ENCODE data around the gene KASH5. TPM values are rescaled to one million over a fixed set of nuclear protein-coding genes. Genes with fewer than 3 reads are reported as not detected.

Gene KASH5
- total RNA-seq, 2 experiments from 2014 or later = 0.96 to 1.2 TPM

DNA sequence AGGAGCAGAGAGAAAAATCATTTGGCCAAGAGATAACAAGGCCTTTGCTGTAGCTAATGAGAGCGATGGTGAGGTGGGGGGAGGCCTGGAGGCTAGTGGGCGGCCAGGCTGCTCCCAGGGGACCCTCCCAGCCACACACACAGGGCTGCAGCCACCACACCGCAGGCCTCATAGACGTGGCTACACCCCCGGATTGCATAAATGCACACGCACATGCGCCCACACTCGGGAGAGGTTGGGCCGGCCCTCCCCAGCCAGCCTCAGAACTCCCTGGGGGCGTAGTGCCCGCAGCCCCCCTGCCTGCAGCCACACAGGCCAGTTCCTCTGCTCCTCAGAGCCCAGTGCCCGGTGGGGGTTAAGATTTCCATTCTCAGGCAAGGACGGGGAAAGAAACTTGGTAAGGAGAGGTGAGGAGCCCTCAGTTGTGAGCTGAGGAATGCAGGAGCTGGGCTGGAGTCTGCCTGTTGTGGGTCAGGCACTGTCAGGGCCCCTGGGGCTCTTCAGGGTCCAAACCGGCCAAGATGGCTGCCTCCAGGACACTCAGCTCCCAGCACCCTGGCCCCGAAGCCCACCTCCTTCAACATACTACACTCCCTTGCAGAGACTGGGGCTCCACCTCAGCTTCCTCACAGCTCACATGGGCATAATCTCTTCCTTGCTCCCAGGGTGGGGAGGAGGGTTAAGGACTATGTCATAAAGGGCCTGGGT is 27.2 kb downstream of the KASH5 start:
- Mint-ChIP-seq H3K27me3 (peaks cover 11% of the 10 kb centered on the region), H3K27ac (no peak overlapping the region), H3K4me1 (peaks cover 19% of the 10 kb centered on the region), H3K9me3 (ENCODE audit: low read depth) (no peaks in the 10 kb centered on the region), H3K36me3 (ENCODE audit: low read depth) (no peaks in the 10 kb centered on the region), H3K4me3 (no peak overlapping the region)
- intact Hi-C loops (cut with DNase I, micrococcal nuclease) = no loop called here
- CTCF ChIA-PET = interaction anchor here (1.0 kb wide), 1 partner anchor 9 kb away, joined by 3 read pairs; no protein-coding TSS in a partner anchor
- ATAC-seq = no peak
- DNase-seq = no peak
- POLR2A ChIA-PET = no interaction called here

DNA sequence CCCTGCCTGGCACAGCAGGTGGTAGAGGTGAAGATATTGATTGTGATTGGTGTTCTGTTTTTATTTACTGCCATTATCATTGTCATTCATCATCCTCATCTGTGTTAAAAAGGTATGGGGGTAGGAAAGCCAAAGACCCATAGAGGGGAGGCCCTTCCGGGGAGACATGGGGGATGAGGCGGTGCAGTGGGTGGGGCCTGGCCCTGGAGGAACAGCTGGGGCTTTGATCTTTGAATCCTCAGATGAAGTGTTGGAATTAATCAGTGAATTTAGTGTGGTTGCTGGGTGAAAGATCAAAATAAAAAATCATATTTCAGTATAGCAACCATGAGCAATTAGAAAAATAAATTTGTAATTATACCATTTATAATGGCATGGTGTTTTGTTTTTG is 27.8 kb downstream of the KASH5 start:
- no peaks in the 10 kb centered on the region for H3K36me3 Mint-ChIP-seq (ENCODE audit: low read depth)
- H3K27me3 Mint-ChIP-seq = peaks cover 16% of the 10 kb centered on the region
- DNase-seq (no peak), ATAC-seq (no peak)
- H3K4me1 Mint-ChIP-seq = peaks cover 21% of the 10 kb centered on the region
- POLR2A ChIA-PET = no interaction called here
- H3K9me3 Mint-ChIP-seq (ENCODE audit: low read depth) = no peaks in the 10 kb centered on the region
- CTCF ChIA-PET = interaction anchor here (1.0 kb wide), 1 partner anchor 8 kb away, joined by 3 read pairs; no protein-coding TSS in a partner anchor
- intact Hi-C loops (cut with DNase I, micrococcal nuclease) = no loop called here
- no peak overlapping the region for H3K4me3 Mint-ChIP-seq
- no peak overlapping the region for H3K27ac Mint-ChIP-seq

DNA sequence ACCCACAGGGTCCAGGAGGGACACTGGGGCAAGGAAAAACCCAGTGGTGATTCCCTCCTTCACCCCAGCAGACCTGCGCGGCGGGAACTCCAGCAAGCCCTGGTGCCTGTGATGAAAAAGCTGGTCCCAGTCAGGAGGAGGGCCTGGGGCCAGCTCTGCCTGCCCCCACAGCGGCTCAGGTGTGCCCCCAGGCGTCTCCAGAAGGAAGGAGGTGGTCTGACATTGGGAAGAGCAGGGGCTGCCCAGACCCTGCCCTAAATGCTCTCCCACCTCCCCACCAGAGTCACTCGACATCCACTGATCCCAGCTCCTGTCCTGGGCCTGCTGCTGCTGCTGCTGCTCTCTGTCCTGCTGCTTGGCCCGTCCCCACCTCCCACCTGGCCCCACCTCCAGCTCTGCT is 29.0 kb downstream of the KASH5 start:
- Mint-ChIP-seq H3K27ac (no peak overlapping the region), H3K27me3 (peaks cover 29% of the 10 kb centered on the region), H3K4me1 (peaks cover 18% of the 10 kb centered on the region), H3K9me3 (ENCODE audit: low read depth) (no peaks in the 10 kb centered on the region), H3K4me3 (no peak overlapping the region), H3K36me3 (ENCODE audit: low read depth) (no peaks in the 10 kb centered on the region)
- ATAC-seq (no peak), DNase-seq (no peak)
- intact Hi-C loops (cut with DNase I, micrococcal nuclease) = no loop called here
- ChIA-PET POLR2A (no interaction called here), CTCF (interaction anchor here (0.9 to 1.1 kb wide), 2 partner anchors 10 to 35 kb away, joined by 3 to 5 read pairs; partner anchors contain the start of gene PIH1D1)

DNA sequence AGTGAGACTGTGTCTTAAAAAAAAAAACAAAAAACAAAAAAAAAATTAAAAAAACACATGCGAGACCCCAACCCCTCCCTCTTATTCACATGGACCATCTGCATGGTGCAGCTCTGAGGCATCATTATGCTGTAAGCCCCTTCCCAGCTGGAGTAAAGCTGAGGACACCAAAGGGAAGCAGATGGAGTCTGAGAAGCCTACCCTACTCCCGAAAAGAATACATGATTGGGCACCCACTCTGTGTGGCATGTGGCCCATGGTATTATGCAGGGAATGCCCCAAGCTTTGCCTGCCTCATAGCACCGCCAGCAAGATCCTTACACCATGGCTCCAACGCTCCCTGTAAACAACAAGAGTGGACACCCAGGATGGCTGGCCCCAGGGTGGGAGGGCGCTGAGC is 30.5 kb downstream of the KASH5 start:
- Mint-ChIP-seq H3K4me1 (peaks cover 23% of the 10 kb centered on the region), H3K27ac (no peak overlapping the region), H3K27me3 (peaks cover 38% of the 10 kb centered on the region), H3K4me3 (no peak overlapping the region), H3K9me3 (ENCODE audit: low read depth) (no peaks in the 10 kb centered on the region), H3K36me3 (ENCODE audit: low read depth) (no peaks in the 10 kb centered on the region)
- ATAC-seq (no peak), DNase-seq (no peak)
- ChIA-PET CTCF (interaction anchor here (0.7 to 1.9 kb wide), 5 partner anchors 9 to 163 kb away, joined by 3 to 9 read pairs (median 3); no protein-coding TSS in a partner anchor), POLR2A (no interaction called here)
- intact Hi-C loops (cut with DNase I, micrococcal nuclease) = no loop called here

DNA sequence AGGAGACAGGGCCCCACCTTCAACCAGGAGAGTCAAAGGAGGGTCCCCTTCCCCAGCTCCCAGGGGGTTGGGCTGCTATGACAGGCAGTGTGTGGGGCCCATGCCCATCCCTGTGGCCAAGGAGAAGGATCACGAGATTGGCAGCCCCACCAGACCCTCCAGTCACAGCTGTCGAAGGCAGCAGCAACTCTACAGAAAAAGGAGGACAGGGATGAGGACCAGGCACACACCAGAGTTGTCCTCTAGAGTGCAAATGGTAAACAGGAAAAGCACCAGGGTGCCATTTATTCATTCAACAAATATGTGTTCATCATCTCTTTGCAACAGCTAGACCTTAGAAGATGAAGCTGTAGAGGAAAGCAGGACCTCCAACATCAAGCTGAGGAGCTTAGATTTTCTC is 31.1 kb downstream of the KASH5 start:
- H3K9me3 Mint-ChIP-seq (ENCODE audit: low read depth) = no peaks in the 10 kb centered on the region
- ChIA-PET POLR2A (no interaction called here), CTCF (interaction anchor here (0.7 to 1.9 kb wide), 4 partner anchors 9 to 79 kb away, joined by 3 to 9 read pairs (median 4); no protein-coding TSS in a partner anchor)
- H3K4me1 Mint-ChIP-seq = peaks cover 29% of the 10 kb centered on the region
- H3K4me3 Mint-ChIP-seq = no peak overlapping the region
- DNase-seq = no peak
- H3K27me3 Mint-ChIP-seq = peaks cover 44% of the 10 kb centered on the region
- H3K36me3 Mint-ChIP-seq (ENCODE audit: low read depth) = no peaks in the 10 kb centered on the region
- no peak overlapping the region for H3K27ac Mint-ChIP-seq
- intact Hi-C loops (cut with DNase I, micrococcal nuclease) = no loop called here
- no peak for ATAC-seq

DNA sequence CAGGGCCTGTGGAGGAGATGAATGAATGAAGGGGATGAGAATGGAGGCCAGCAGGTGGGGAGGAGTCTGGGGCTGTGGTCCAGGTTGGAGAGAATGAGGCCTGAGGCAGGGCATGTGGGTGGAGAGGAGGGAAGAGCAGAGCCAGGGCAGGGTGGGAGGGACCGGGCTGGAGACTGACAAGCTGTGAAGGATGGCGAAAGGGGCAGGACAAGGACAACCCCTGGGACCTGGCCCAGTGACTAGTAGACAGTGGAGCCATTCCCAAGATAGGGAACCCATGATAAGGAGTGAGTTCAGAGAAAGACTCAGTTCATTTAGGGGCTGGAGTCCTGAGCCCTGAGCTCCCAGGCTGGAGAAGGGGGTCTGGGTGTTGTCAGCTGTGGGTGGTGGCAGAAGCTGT is 32.2 kb downstream of the KASH5 start:
- CTCF ChIA-PET = interaction anchor here (0.5 to 1.9 kb wide), 5 partner anchors 9 to 1787 kb away, joined by 3 to 9 read pairs (median 3); no protein-coding TSS in a partner anchor
- DNase-seq = no peak
- Mint-ChIP-seq H3K4me1 (peaks cover 32% of the 10 kb centered on the region), H3K27me3 (peaks cover 50% of the 10 kb centered on the region), H3K4me3 (no peak overlapping the region), H3K27ac (no peak overlapping the region), H3K9me3 (ENCODE audit: low read depth) (no peaks in the 10 kb centered on the region), H3K36me3 (ENCODE audit: low read depth) (no peaks in the 10 kb centered on the region)
- POLR2A ChIA-PET = interaction anchor here (0.5 kb wide), 1 partner anchor 39 kb away, joined by 3 read pairs; no protein-coding TSS in a partner anchor
- ATAC-seq = no peak
- intact Hi-C loops (cut with DNase I, micrococcal nuclease) = no loop called here

DNA sequence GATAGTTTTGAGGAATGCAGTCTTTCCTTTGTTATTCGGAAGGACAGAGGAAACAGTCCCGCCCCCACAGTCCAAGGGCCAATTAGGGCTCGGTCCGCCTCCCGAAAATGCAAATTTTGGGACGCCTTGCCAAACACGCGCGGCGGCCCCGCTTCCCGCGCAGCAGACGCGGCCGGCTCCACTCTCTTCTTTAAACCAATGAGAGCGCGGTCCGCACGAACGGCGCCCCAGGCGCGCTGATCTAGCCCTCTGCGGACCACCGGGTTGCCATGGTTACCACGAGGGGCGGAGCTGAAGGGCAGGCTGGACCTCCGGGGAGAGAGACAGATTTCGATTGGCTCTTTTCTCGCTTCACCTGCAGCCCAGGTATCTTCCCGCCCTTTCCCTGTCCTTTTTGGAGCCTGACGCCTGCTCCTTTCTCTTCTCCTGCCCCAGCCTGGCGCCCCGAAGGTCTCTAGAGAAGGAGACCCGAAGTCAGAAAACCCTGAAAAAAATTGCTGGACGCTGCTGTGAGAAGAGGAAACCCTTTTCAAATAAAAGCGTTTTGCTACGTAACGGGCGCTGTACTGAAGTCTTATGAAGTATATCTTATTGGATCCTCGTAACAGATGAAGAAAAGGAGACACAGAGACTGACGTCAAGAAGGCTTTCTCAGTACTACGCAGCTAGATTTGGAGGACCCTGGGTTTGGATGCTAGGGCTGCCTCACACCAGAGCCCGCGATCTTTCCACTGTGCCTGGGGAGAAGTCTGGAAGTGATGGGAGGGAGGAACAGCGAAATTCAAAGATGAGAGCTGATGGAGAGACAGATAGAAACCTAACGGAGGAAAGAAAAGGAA is 33.2 kb downstream of the KASH5 start:
- Mint-ChIP-seq H3K9me3 (ENCODE audit: low read depth) (no peaks in the 10 kb centered on the region), H3K36me3 (ENCODE audit: low read depth) (no peaks in the 10 kb centered on the region), H3K27ac (no peak overlapping the region), H3K27me3 (peaks cover 60% of the 10 kb centered on the region), H3K4me1 (peaks cover 32% of the 10 kb centered on the region), H3K4me3 (peak overlapping the region; percentile 14)
- intact Hi-C loops (cut with DNase I, micrococcal nuclease) = no loop called here
- ChIA-PET CTCF (interaction anchor here (0.5 to 1.9 kb wide), 7 partner anchors 10 to 1786 kb away, joined by 3 to 5 read pairs (median 3); no protein-coding TSS in a partner anchor), POLR2A (no interaction called here)
- peak; percentile 51 for ATAC-seq
- peak; percentile 73 for DNase-seq

DNA sequence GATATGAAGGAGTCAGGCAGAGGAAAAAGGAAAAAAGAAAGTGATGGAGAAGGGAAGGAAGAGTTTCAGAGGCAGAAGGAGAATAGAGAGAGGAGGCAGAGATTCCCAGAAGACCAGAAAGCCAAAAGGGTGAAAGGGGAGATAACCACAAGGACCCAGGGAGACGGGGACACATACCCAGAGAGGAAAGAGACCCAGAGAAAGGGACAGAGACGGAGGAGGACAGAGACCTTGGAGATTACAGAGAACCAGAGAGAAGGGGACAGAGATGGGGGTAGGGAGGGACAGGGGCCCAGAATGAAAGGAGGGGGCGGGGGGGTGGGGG is 33.8 kb downstream of the KASH5 start:
- H3K27me3 Mint-ChIP-seq = peaks cover 66% of the 10 kb centered on the region
- POLR2A ChIA-PET = no interaction called here
- H3K4me1 Mint-ChIP-seq = peaks cover 38% of the 10 kb centered on the region
- H3K9me3 Mint-ChIP-seq (ENCODE audit: low read depth) = no peaks in the 10 kb centered on the region
- CTCF ChIA-PET = interaction anchor here (0.8 to 1.9 kb wide), 4 partner anchors 13 to 160 kb away, joined by 3 to 5 read pairs (median 4); no protein-coding TSS in a partner anchor
- DNase-seq (no peak), ATAC-seq (no peak)
- no peak overlapping the region for H3K27ac Mint-ChIP-seq
- intact Hi-C loops (cut with DNase I, micrococcal nuclease) = loop anchor here (1.0 to 2.0 kb wide), 3 partner anchors 13 to 59 kb away; partner anchors contain the start of gene DKKL1 (in 1 of the 2)
- H3K36me3 Mint-ChIP-seq (ENCODE audit: low read depth) = no peaks in the 10 kb centered on the region
- no peak overlapping the region for H3K4me3 Mint-ChIP-seq

DNA sequence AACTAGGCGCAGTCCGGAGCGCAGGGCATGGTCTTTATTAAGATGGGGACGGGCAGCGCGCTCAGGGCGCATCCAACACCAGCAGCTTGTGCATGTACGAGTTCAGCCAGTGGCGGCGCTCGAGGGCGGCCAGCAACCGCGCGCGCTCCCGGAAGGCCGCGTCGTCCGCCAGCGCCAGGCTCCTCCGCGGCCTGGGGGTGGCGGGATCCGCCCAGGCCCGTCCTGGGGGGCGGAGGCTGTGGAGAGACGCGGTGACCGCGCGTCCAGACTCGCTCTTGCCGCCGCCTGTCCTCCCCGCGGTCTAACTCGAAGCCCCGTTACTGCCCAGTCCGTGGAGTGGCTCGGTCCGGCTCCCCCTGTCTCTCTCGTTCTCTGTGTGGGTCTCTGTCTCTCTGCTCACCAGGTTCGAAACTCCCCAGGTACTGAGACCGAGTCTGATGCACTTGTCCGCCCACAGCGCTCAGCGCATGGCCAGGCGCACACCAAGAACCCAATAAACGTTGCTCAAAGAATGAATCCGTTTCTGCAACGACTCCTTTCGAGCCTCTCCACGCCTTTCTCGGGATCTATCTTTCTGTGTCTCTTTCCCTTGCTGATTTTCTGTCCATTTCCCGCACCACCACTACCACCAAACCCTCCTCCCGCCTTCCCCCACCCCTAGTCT is 34.5 kb downstream of the KASH5 start:
- intact Hi-C loops (cut with DNase I, micrococcal nuclease) = loop anchor here (1.0 to 2.0 kb wide), 3 partner anchors 14 to 59 kb away; partner anchors contain the start of gene DKKL1 (in 1 of the 2)
- Mint-ChIP-seq H3K27ac (no peak overlapping the region), H3K9me3 (ENCODE audit: low read depth) (no peaks in the 10 kb centered on the region), H3K4me3 (peak overlapping the region; percentile 57), H3K36me3 (ENCODE audit: low read depth) (no peaks in the 10 kb centered on the region), H3K4me1 (peaks cover 43% of the 10 kb centered on the region), H3K27me3 (peaks cover 72% of the 10 kb centered on the region)
- CTCF ChIA-PET = interaction anchor here (0.8 to 1.9 kb wide), 4 partner anchors 14 to 161 kb away, joined by 3 to 5 read pairs (median 4); no protein-coding TSS in a partner anchor
- POLR2A ChIA-PET = no interaction called here
- DNase-seq (peak; percentile 83), ATAC-seq (peak; percentile 77)

DNA sequence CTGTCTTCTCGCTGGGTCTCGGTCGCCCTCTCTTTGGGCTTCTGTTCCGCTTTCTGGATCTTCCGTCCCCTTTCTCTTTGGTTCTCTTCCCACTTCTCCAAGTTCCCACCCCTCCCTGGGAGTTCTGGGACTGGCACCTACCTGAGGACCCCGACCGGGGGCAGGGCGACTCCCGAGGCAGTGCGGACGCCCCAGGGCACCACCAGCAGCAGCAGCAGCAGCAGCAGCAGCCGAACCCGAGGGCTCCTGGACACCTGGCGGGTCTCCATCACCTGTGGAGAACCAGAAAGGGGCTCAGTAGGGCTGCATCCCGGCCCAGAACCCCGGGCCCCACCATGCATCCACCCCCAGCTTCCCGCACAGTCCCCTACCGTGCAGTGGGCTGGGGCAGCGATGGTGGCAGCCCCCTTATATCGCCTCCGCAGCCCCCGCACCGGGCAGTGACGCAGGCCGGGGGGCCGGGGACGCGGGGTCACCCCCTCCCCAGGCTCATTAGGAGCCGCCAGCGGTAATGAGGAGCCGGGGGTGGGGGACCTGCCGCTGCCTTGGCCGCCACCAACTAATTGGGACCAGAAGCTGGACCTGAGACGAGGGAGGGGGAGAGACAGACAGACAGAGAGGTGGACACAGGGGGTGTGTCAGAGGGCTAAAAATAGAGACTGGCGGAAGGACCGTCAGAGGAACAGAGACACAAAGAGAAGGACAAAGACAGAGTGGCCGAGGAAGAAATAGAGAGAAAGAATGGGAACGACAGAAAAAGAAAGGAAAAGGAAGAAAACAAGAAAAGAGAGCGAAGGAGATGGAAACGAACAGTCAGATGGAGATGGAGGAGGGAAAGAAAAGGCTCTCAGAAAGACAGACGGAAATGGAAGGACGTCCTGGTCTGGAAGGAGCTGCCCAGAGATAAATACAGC is 35.3 kb downstream of the KASH5 start, which contains the start of gene PTH2:
TSS of gene PTH2 (minus strand) at position 371 of the 914 bp plus-strand sequence. CDS start at position 269, 102 bp downstream.
- Mint-ChIP-seq H3K27ac (no peak within 1 kb of the TSS), H3K36me3 (ENCODE audit: low read depth) (no peaks in the 10 kb centered on the region), H3K9me3 (ENCODE audit: low read depth) (no peaks in the 10 kb centered on the region), H3K27me3 (peaks cover 78% of the 10 kb centered on the region), H3K4me1 (peaks cover 50% of the 10 kb centered on the region), H3K4me3 (peak within 1 kb of the TSS; percentile 57)
- ATAC-seq (no peak), DNase-seq (no peak)
- intact Hi-C loops (cut with DNase I, micrococcal nuclease) = loop anchor here in 1 of 2 experiments (2.0 kb wide), 1 partner anchor 15 kb away; no protein-coding TSS in a partner anchor
- ChIA-PET POLR2A (no interaction called here), CTCF (interaction anchor here (0.6 to 1.6 kb wide), 3 partner anchors 8 to 713 kb away, joined by 3 to 6 read pairs (median 3); no protein-coding TSS in a partner anchor)

Measured in activated CD4-positive, alpha-beta T cell treated with anti-CD3 and anti-CD28 coated beads for 36 hours (primary cell).